ENCODE measurements around the gene CHPF.

Gene CHPF

GRCh38 chr2:219511547-219512325, 31.9 kb downstream of the CHPF start:
- peak; percentile 73 for DNase-seq

- peak; percentile 18 for DNase-seq
Observed at GRCh38 chr2:219510512-219511135, 33.0 kb downstream of the CHPF start.

- peak; percentile 66 for DNase-seq
Observed at GRCh38 chr2:219509780-219510511, 33.7 kb downstream of the CHPF start.

- DNase-seq: peak; percentile 75
Observed at GRCh38 chr2:219508971-219509779, 34.4 kb downstream of the CHPF start.

- DNase-seq: no peak
Observed at GRCh38 chr2:219508444-219508734, 35.2 kb downstream of the CHPF start.

GRCh38 chr2:219507581-219508443, 35.8 kb downstream of the CHPF start:
- DNase-seq: peak; percentile 85

- DNase-seq: peak; percentile 93
Observed at GRCh38 chr2:219506802-219507526, 36.6 kb downstream of the CHPF start.

GRCh38 chr2:219506153-219506801, 37.3 kb downstream of the CHPF start:
- no peak for DNase-seq

- DNase-seq: no peak
Observed at GRCh38 chr2:219505585-219505984, 38.0 kb downstream of the CHPF start.

GRCh38 chr2:219502618-219503017, 41.0 kb downstream of the CHPF start:
- DNase-seq: no peak

GRCh38 chr2:219501849-219502248, 41.8 kb downstream of the CHPF start:
- DNase-seq: no peak

GRCh38 chr2:219500135-219500534, 43.5 kb downstream of the CHPF start:
- peak; percentile 18 for DNase-seq

GRCh38 chr2:219499555-219499954, 44.1 kb downstream of the CHPF start:
- no peak for DNase-seq

- no peak for DNase-seq
Observed at GRCh38 chr2:219499058-219499307, 44.6 kb downstream of the CHPF start.

- DNase-seq: peak; percentile 98
Observed at GRCh38 chr2:219498280-219499057, 45.1 kb downstream of the CHPF start, which contains the start of gene GMPPA. Gene GMPPA, plus strand, starts transcription at chr2:219498891. Its CDS starts 1,085 bp downstream, at chr2:219499976.

GRCh38 chr2:219497495-219498279, 45.9 kb downstream of the CHPF start:
- no peak for DNase-seq

GRCh38 chr2:219496825-219497494, 46.6 kb downstream of the CHPF start:
- DNase-seq: no peak

GRCh38 chr2:219496247-219496824, 47.3 kb downstream of the CHPF start:
- DNase-seq: no peak
